Spleen (tissue), 11 donors: ENCODE measurements around the gene CDKN1C. TPM values are rescaled to one million over a fixed set of nuclear protein-coding genes. Genes with fewer than 3 reads are reported as not detected.

Source experiments
- DNase-seq: peaks from one replicate; pipeline ENCODE4 v3.0.0-alpha.2; 2020
- H3K27ac ChIP-seq, 8 donors: fragments of 200-600 bp; sonication (generic) in 7 of 8; 1 replicate in 4 of 8; 2 replicates in 4 of 8; pipeline versions ENCODE4 v1.5.0 to v1.8.0; 2016 to 2021; ENCODE audit warnings: inconsistent platforms in 4 of 8, mild to moderate bottlenecking in 4 of 8, moderate library complexity in 1 of 8
- H3K27me3 ChIP-seq, 7 donors: fragments of 200-600 bp; sonication (generic) in 6 of 7; replicated peaks in 1 of 7; 1 replicate in 4 of 7; 2 replicates in 3 of 7; pipeline versions ENCODE4 v1.5.0 to v1.8.0; 2016 to 2021; ENCODE audit warnings: inconsistent platforms in 3 of 7, mild to moderate bottlenecking in 1 of 7
- H3K36me3 ChIP-seq, 6 donors: fragments of 200-600 bp; sonication (generic) in 5 of 6; 1 replicate in 4 of 6; 2 replicates in 2 of 6; pipeline versions ENCODE4 v1.5.0 to v1.8.0; 2016 to 2021; ENCODE audit warnings: inconsistent platforms in 2 of 6
- H3K4me1 ChIP-seq, 6 donors: fragments of 200-600 bp; sonication (generic) in 5 of 6; 1 replicate in 3 of 6; 2 replicates in 3 of 6; pipeline versions ENCODE4 v1.5.0 to v1.8.0; 2016 to 2021; ENCODE audit warnings: inconsistent platforms in 3 of 6
- H3K4me3 ChIP-seq, 8 donors: fragments of 200-600 bp; sonication (generic) in 7 of 8; 1 replicate in 4 of 8; 2 replicates in 4 of 8; pipeline versions ENCODE4 v1.5.0 to v1.8.0; 2016 to 2021; ENCODE audit warnings: inconsistent platforms in 4 of 8, mild to moderate bottlenecking in 4 of 8, moderate library complexity in 2 of 8
- H3K9me3 ChIP-seq, 8 donors: fragments of 200-600 bp; sonication (generic) in 7 of 8; 1 replicate in 4 of 8; 2 replicates in 4 of 8; pipeline versions ENCODE4 v1.5.0 to v1.8.0; 2016 to 2021; ENCODE audit warnings: inconsistent platforms in 4 of 8
- CTCF ChIP-seq, 11 experiments: fragments of 200-600 bp in 7 of 11; fragments of 450-650 bp in 4 of 11; sonication (generic) in 4 of 11; IDR thresholded peaks in 8 of 11; conservative IDR thresholded peaks in 3 of 11; 1 replicate in 7 of 11; 2 replicates in 4 of 11; pipeline versions ENCODE4 v1.4.0 to v1.8.0; 2016 to 2021; ENCODE audit warnings: antibody characterized with exemption in 11 of 11, inconsistent platforms in 4 of 11, mild to moderate bottlenecking in 1 of 11
- POLR2A ChIP-seq, 3 donors: fragments of 450-650 bp; IDR thresholded peaks; one replicate each; pipeline ENCODE4 v1.5.1; 2017; ENCODE audit warnings: antibody characterized with exemption in 3 of 3, mild to moderate bottlenecking in 1 of 3
- POLR2AphosphoS5 ChIP-seq, 3 donors: sonication (generic); formaldehyde crosslinking; IDR thresholded peaks; one replicate each; pipeline ENCODE4 v1.5.1; 2017; ENCODE audit warnings: antibody characterized with exemption in 3 of 3
- WGBS, 5 donors: extraction: QIAGEN DNeasy Blood & Tissue Kit in 3 of 5; methylation state at CpG; one replicate each; pipeline versions ENCODE4 v1.1.5 to v1.1.7; 2013 to 2018; 5-methylcytosine and 5-hydroxymethylcytosine counted together
- intact Hi-C: fragments of 100-400 bp; cut with DNase I; formaldehyde crosslinking; loops from one replicate; pipeline ENCODE4 v1.15.0; 2023; ENCODE audit warnings: low total_unique reads
- polyA plus RNA-seq, 3 donors: library from polyadenylated mRNA; stranded (reverse); fragments of 200-250 nt; gene quantifications; one replicate each; pipeline ENCODE4 v1.2.1, GENCODE V29; 2013
- total RNA-seq, 7 donors: library from RNA; depleted of rRNA in 3 of 7; stranded (reverse); fragments of >200 nt in 3 of 7; fragmentation: NEBNext Ultra II Directional in 4 of 7; extraction: Animal tissue kit (Norgen Biotek cat#: 25700) in 4 of 7; gene quantifications; one replicate each; pipeline versions ENCODE4 v1.1.0 to v1.2.1, GENCODE V29; 2016 to 2021
- donor health status: healthy with polysubstance abuse.
- donor health status: DM: no; HTN: no; CAD: no; lungs with moderate emphysema.
- donor health status: DM: no; HTN: no; CAD: no.
- donor health status: Bipolar disorder and iron deficiency.
- donor health status: healthy.
- donor health status: DM: no; HTN: no; CAD: no.
- donor health status: DM: yes; HTN: yes; CAD: no.

CDKN1C gene
- total and polyA plus RNA-seq, 10 donors = 5.4 to 40.4 (median 14.2) TPM

- WGBS, 5 donors = 0 to 1% (median 1%) methylated on average over 12 to 119 of the region's 119 CpGs
- Histone ChIP-seq H3K4me1 (peaks cover 8 to 73% (median 48%) of the 10 kb centered on the region in 6 donors), H3K4me3 (peak overlapping the region; percentile 54 to 94 (median 70)), H3K36me3 (no peaks in the 10 kb centered on the region), H3K27ac (peak overlapping the region; percentile 58 to 87 (median 82)), H3K9me3 (no peaks in the 10 kb centered on the region), H3K27me3 (peaks cover 0 to 38% (median 13%) of the 10 kb centered on the region in 7 donors)
- DNase-seq = peak; percentile 84
- TF ChIP-seq POLR2A (IDR thresholded peaks at IDR 0.05) = peak in 1 of 3 donors; percentile 7
- peak in 2 of 3 donors; percentile 54 to 60 for TF ChIP-seq POLR2AphosphoS5 (IDR thresholded peaks at IDR 0.05)
- no peak for TF ChIP-seq CTCF (IDR thresholded peaks at IDR 0.05 in 8 of 11, conservative IDR thresholded peaks at IDR 0.05 in 3 of 11)
- intact Hi-C loops = no loop called here
Measured at GRCh38 chr11:2883979-2884815, 1.4 kb downstream of the CDKN1C start.

GRCh38 chr11:2883640-2883978, 2.0 kb downstream of the CDKN1C start:
- intact Hi-C loops = no loop called here
- Histone ChIP-seq H3K27ac (peak overlapping the region in 7 of 8 donors; percentile 58 to 87 (median 83)), H3K36me3 (no peaks in the 10 kb centered on the region), H3K27me3 (peaks cover 0 to 38% (median 13%) of the 10 kb centered on the region in 7 donors), H3K9me3 (no peaks in the 10 kb centered on the region), H3K4me1 (peaks cover 8 to 73% (median 48%) of the 10 kb centered on the region in 6 donors), H3K4me3 (peak overlapping the region; percentile 54 to 94 (median 70))
- 7 to 15% (median 8%) methylated on average over 17 to 24 of the region's 24 CpGs for WGBS, 5 donors
- no peak for TF ChIP-seq CTCF (IDR thresholded peaks at IDR 0.05 in 8 of 11, conservative IDR thresholded peaks at IDR 0.05 in 3 of 11)
- TF ChIP-seq POLR2AphosphoS5 (IDR thresholded peaks at IDR 0.05) = no peak
- no peak for TF ChIP-seq POLR2A (IDR thresholded peaks at IDR 0.05)
- DNase-seq = no peak

- Histone ChIP-seq H3K27me3 (peaks cover 0 to 38% (median 13%) of the 10 kb centered on the region in 7 donors), H3K9me3 (peaks cover 0 to under 1% (median 0%) of the 10 kb centered on the region in 8 donors), H3K27ac (no peak overlapping the region), H3K4me3 (peak overlapping the region in 6 of 8 donors; percentile 54 to 94 (median 79)), H3K36me3 (no peaks in the 10 kb centered on the region), H3K4me1 (peaks cover 8 to 62% (median 39%) of the 10 kb centered on the region in 6 donors)
- 79 to 88% (median 82%) methylated on average over 10 to 11 of the region's 11 CpGs for WGBS, 5 donors
- intact Hi-C loops = no loop called here
- no peak for DNase-seq
- no peak for TF ChIP-seq CTCF (IDR thresholded peaks at IDR 0.05 in 8 of 11, conservative IDR thresholded peaks at IDR 0.05 in 3 of 11)
- TF ChIP-seq POLR2AphosphoS5 (IDR thresholded peaks at IDR 0.05) = no peak
- no peak for TF ChIP-seq POLR2A (IDR thresholded peaks at IDR 0.05)
Measured at GRCh38 chr11:2882396-2883110, 3.0 kb downstream of the CDKN1C start.
